GM23248 (cell line): ENCODE measurements around the gene EIF5B. TPM values are rescaled to one million over a fixed set of nuclear protein-coding genes. Genes with fewer than 3 reads are reported as not detected.

ENCODE experiments used
- DNase-seq: peaks from one replicate; pipeline ENCODE4 v3.0.0-alpha.2; 2015
- H2AFZ ChIP-seq: fragments of 200-600 bp; sonication (generic); 2 replicates; pipeline ENCODE4 v1.6.1; 2016; ENCODE audit warnings: antibody characterized with exemption
- H3F3A ChIP-seq: fragments of 200-600 bp; sonication (generic); 2 replicates; pipeline ENCODE4 v1.6.1; 2016; ENCODE audit warnings: mild to moderate bottlenecking, antibody characterized with exemption, mixed run types; ENCODE audit not compliant: insufficient read depth
- H3K27ac ChIP-seq: fragments of 200-600 bp; sonication (generic); 2 replicates; pipeline ENCODE4 v1.5.1; 2016; ENCODE audit warnings: mild to moderate bottlenecking
- H3K27me3 ChIP-seq: fragments of 200-600 bp; sonication (generic); replicated peaks from 2 replicates; pipeline ENCODE4 v1.6.1; 2016; ENCODE audit warnings: mild to moderate bottlenecking; ENCODE audit not compliant: insufficient read depth
- H3K36me3 ChIP-seq: fragments of 200-600 bp; sonication (generic); 2 replicates; pipeline ENCODE4 v1.6.1; 2016; ENCODE audit warnings: low read depth, mild to moderate bottlenecking
- H3K4me1 ChIP-seq: fragments of 200-600 bp; sonication (generic); 2 replicates; pipeline ENCODE4 v1.6.1; 2016; ENCODE audit warnings: mild to moderate bottlenecking; ENCODE audit not compliant: insufficient read depth
- H3K4me2 ChIP-seq: fragments of 200-600 bp; sonication (generic); one replicate; pipeline ENCODE4 v1.6.1; 2016; ENCODE audit warnings: mild to moderate bottlenecking; ENCODE audit not compliant: unreplicated experiment
- H3K4me3 ChIP-seq: fragments of 200-600 bp; sonication (generic); 2 replicates; pipeline ENCODE4 v1.5.1; 2016; ENCODE audit warnings: mild to moderate bottlenecking
- H3K79me2 ChIP-seq: fragments of 200-600 bp; sonication (generic); 2 replicates; pipeline ENCODE4 v1.6.1; 2016; ENCODE audit warnings: mild to moderate bottlenecking; ENCODE audit not compliant: insufficient read depth
- H3K9ac ChIP-seq: fragments of 200-600 bp; sonication (generic); 2 replicates; pipeline ENCODE4 v1.6.1; 2016; ENCODE audit warnings: mild to moderate bottlenecking
- H3K9me2 ChIP-seq: fragments of 200-600 bp; sonication (generic); 2 replicates; pipeline ENCODE4 v1.6.1; 2016; ENCODE audit warnings: mixed run types, mild to moderate bottlenecking, moderate library complexity; ENCODE audit not compliant: insufficient read depth
- H3K9me3 ChIP-seq: fragments of 200-600 bp; sonication (generic); one replicate; pipeline ENCODE4 v1.6.1; 2017; ENCODE audit warnings: low read depth
- H4K20me1 ChIP-seq: fragments of 200-600 bp; sonication (generic); 2 replicates; pipeline ENCODE4 v1.6.0; 2016; ENCODE audit not compliant: insufficient read depth
- EZH2 ChIP-seq: fragments of 200-600 bp; sonication (generic); IDR thresholded peaks from 2 replicates; pipeline ENCODE4 v1.6.1; 2018; ENCODE audit warnings: antibody characterized with exemption, mild to moderate bottlenecking; ENCODE audit not compliant: insufficient read depth, poor library complexity, severe bottlenecking
- EZH2phosphoT487 ChIP-seq: fragments of 200-600 bp; sonication (generic); IDR thresholded peaks from 2 replicates; pipeline ENCODE4 v1.6.1; 2018; ENCODE audit warnings: antibody characterized with exemption, moderate library complexity, mild to moderate bottlenecking, low read depth; ENCODE audit not compliant: insufficient read depth
- WGBS, 2 experiments: methylation state at CpG; one replicate each; pipeline ENCODE4 v1.1.6; 2015 to 2017; ENCODE audit warnings: low lambda C conversion rate in 2 of 2, low coverage in 1 of 2; ENCODE audit errors: missing lambda C conversion rate in 2 of 2; 5-methylcytosine and 5-hydroxymethylcytosine counted together
- in situ Hi-C: fragments of 300-500 bp; cut with MboI; formaldehyde crosslinking; loops from 2 replicates; pipeline ENCODE4 v1.15.0; 2020
- polyA plus RNA-seq: library from polyadenylated mRNA; unstranded; fragments of >200 nt; fragmentation: Nextera tagmentation; extraction: Ambion mirVana; gene quantifications from 2 replicates; pipeline ENCODE4 v1.2.1, GENCODE V29; 2016
- total RNA-seq: library from RNA; depleted of rRNA; stranded (reverse); fragments of >200 nt; shearing (Covaris generic); gene quantifications from 2 replicates; pipeline ENCODE4 v1.2.3, GENCODE V29; 2014

Gene EIF5B
- total and polyA plus RNA-seq, 2 experiments from 2014 or later = 19.5 to 27.7 TPM

DNA sequence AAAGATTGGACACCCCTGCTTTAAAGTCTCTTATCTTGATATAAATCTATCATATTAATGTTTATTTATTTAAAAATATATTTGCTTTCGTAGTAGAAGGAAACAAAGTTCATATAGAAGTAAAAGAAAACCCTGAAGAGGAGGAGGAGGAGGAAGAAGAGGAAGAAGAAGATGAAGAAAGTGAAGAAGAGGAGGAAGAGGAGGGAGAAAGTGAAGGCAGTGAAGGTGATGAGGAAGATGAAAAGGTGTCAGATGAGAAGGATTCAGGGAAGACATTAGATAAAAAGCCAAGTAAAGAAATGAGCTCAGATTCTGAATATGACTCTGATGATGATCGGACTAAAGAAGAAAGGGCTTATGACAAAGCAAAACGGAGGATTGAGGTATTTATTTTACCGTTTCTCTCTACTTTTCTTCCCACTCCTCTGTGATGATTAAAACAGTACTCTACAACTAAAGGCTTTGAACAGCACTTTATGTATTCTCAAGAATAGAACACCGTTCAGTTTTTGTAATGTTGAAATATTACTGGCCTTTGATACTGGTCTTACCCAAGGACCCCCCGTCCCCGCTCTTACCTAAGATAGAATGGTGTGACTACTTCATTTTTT is 39.2 kb downstream of the EIF5B start:
- Histone ChIP-seq H3F3A (no peaks in the 10 kb centered on the region), H3K36me3 (peaks cover 79% of the 10 kb centered on the region), H3K4me2 (no peak overlapping the region), H3K9me2 (no peaks in the 10 kb centered on the region), H4K20me1 (no peaks in the 10 kb centered on the region), H3K27me3 (no peaks in the 10 kb centered on the region), H3K9me3 (no peaks in the 10 kb centered on the region), H3K79me2 (peaks cover 9% of the 10 kb centered on the region; the same call in 1 of the 2 replicates), H3K9ac (no peak overlapping the region), H3K4me3 (no peak overlapping the region), H3K4me1 (no peaks in the 10 kb centered on the region), H2AFZ (no peak overlapping the region), H3K27ac (no peak overlapping the region)
- in situ Hi-C loops = no loop called here
- TF ChIP-seq EZH2phosphoT487 (no peak), EZH2 (no peak)
- WGBS, 2 experiments = 88 to 94% methylated on average over 7 of the region's 7 CpGs
- no peak for DNase-seq

DNA sequence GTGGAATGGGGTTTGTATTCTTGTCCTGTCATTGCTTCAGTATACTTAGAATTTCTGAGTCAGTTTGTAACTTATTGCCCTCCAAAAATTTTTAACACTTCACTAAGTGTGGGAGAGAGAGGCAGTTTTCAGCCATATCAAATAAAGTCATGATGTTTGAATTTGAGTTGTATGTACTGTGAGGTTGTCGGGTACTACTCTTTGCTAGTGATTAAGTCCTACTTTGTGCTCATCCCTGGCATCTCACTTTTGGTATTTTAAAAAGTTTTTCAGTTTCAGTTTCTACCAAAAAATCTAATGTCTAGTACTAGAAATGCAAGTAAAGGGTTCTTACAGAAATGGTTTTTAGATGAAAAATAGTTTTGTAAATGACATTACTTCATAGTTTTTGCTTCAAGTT is 40.7 kb downstream of the EIF5B start:
- 95% methylated on average over 1 of the region's 1 CpG for WGBS, 2 experiments
- Histone ChIP-seq H3K9me2 (no peaks in the 10 kb centered on the region), H3K27ac (no peak overlapping the region), H3K9ac (no peak overlapping the region), H3K4me1 (no peaks in the 10 kb centered on the region), H3K79me2 (peaks cover 15% of the 10 kb centered on the region), H3K27me3 (no peaks in the 10 kb centered on the region), H3K36me3 (peaks cover 80% of the 10 kb centered on the region), H2AFZ (no peak overlapping the region), H3K9me3 (no peaks in the 10 kb centered on the region), H3K4me3 (no peak overlapping the region), H4K20me1 (no peaks in the 10 kb centered on the region), H3K4me2 (no peak overlapping the region), H3F3A (no peaks in the 10 kb centered on the region)
- no peak for TF ChIP-seq EZH2phosphoT487
- no peak for TF ChIP-seq EZH2
- in situ Hi-C loops = no loop called here
- DNase-seq = no peak

DNA sequence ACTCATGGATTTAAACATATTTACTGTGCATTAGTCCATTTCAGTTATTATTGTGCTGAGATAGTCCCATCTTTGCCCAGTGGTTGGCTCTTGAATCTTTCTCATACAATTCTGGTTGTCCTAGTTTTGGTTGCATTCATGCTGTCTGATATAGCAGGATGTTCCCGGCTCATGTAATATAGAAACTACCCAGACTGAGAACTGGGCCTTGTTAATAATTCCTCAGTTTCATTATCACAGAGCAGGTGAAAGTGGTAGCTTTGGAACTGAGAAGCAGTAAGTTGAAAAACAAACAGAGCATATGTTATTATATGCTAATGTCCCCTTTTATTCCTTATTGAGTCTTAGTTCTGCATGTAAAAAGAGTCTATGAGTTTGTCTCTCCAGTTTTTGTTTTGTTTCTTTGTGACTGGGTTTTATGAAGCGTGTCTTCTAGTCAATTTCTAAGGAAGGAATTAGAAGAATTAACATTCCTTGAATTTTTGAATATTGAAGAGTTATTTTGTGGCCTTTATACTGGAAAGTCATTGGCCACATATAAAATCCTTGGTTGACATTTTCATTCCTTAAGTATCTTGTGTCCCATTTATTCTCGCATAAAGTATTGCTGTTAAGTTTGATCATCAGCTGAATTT is 43.3 kb downstream of the EIF5B start:
- Histone ChIP-seq H3K9ac (no peak overlapping the region), H3K4me2 (no peak overlapping the region), H3K27ac (no peak overlapping the region), H3K27me3 (no peaks in the 10 kb centered on the region), H3K36me3 (peaks cover 65% of the 10 kb centered on the region), H3K4me3 (no peak overlapping the region), H3K4me1 (no peaks in the 10 kb centered on the region), H4K20me1 (no peaks in the 10 kb centered on the region), H3K79me2 (peaks cover 15% of the 10 kb centered on the region), H3K9me2 (no peaks in the 10 kb centered on the region), H2AFZ (no peak overlapping the region), H3K9me3 (no peaks in the 10 kb centered on the region), H3F3A (no peaks in the 10 kb centered on the region)
- DNase-seq = no peak
- TF ChIP-seq EZH2phosphoT487 = no peak
- TF ChIP-seq EZH2 = no peak
- in situ Hi-C loops = no loop called here
- WGBS, 2 experiments = 95% methylated on average over 3 of the region's 3 CpGs

DNA sequence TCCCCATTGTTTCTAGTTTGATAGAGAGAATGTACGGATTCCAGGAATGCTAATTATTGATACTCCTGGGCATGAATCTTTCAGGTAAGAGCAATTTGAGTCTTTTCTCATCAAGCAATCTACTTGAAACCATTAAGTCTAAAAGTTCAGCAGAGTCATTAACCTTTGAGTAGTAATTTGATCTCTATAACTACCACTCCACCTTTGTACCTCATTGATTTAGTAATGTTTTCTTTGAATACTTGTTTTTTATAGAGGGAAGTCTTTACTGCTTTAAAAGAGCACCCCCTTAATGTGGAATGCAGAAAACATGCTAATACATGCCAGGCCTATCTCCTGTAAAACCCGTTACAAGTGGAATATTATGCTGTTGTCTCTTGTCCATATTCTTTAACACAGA is 45.0 kb downstream of the EIF5B start:
- 98 to 100% methylated on average over 2 of the region's 2 CpGs for whole genome bisulfite sequencing, 2 experiments
- H3K9me3 ChIP-seq = no peaks in the 10 kb centered on the region
- no peaks in the 10 kb centered on the region for H3K4me1 ChIP-seq
- H3K9ac ChIP-seq = no peak overlapping the region
- no peaks in the 10 kb centered on the region for H4K20me1 ChIP-seq
- H3K27ac ChIP-seq = no peak overlapping the region
- DNase-seq = no peak
- TF ChIP-seq EZH2phosphoT487 (no peak), EZH2 (no peak)
- in situ Hi-C loops = no loop called here
- peaks cover 51% of the 10 kb centered on the region for H3K36me3 ChIP-seq
- H3K79me2 ChIP-seq = peaks cover 21% of the 10 kb centered on the region
- no peaks in the 10 kb centered on the region for H3F3A ChIP-seq
- H3K4me3 ChIP-seq = no peak overlapping the region
- no peak overlapping the region for H3K4me2 ChIP-seq
- no peaks in the 10 kb centered on the region for H3K9me2 ChIP-seq
- no peak overlapping the region for H2AFZ ChIP-seq
- no peaks in the 10 kb centered on the region for H3K27me3 ChIP-seq
